Activated CD4-positive, alpha-beta memory T cell treated with anti-CD3 and anti-CD28 coated beads, Interleukin-2, amount 10 ng/mL, durations not matched to agents 7 days and 5 days (primary cell): Measurements from ENCODE around the gene HESX1. TPM values are rescaled to one million over a fixed set of nuclear protein-coding genes. Genes with fewer than 3 reads are reported as not detected.

ENCODE experiments used
- CTCF ChIA-PET: fragments of 350-600 bp; sonication (Branson Sonifier 250); formaldehyde crosslinking; loops from one replicate; lab custom pipeline; 2021; ENCODE audit warnings: antibody characterized with exemption, inconsistent platforms; lab: Charles Lee
- POLR2A ChIA-PET: fragments of 350-600 bp; sonication (Branson Sonifier 250); formaldehyde crosslinking; loops from one replicate; lab custom pipeline; 2021; ENCODE audit warnings: antibody characterized with exemption; lab: Charles Lee
- DNase-seq: peaks from one replicate; pipeline ENCODE4 v3.0.0-alpha.2; 2020
- H3K27ac Mint-ChIP-seq: one replicate; pipeline ENCODE4 v1.8.0; 2021; ENCODE audit warnings: mild to moderate bottlenecking, mixed read lengths
- H3K27me3 Mint-ChIP-seq: one replicate; pipeline ENCODE4 v1.8.0; 2021; ENCODE audit warnings: mixed read lengths
- H3K36me3 Mint-ChIP-seq: one replicate; pipeline ENCODE4 v1.8.0; 2021; ENCODE audit warnings: low read depth, mixed read lengths
- H3K4me1 Mint-ChIP-seq: one replicate; pipeline ENCODE4 v1.8.0; 2021; ENCODE audit warnings: mixed read lengths
- H3K4me3 Mint-ChIP-seq: one replicate; pipeline ENCODE4 v1.8.0; 2021; ENCODE audit warnings: mild to moderate bottlenecking, mixed read lengths
- H3K9me3 Mint-ChIP-seq: one replicate; pipeline ENCODE4 v1.8.0; 2021; ENCODE audit warnings: mixed read lengths
- total RNA-seq, 2 experiments: library from RNA; stranded (reverse); gene quantifications; one replicate each; pipeline ENCODE4 v1.2.3, GENCODE V29; 2021

HESX1 gene
- total RNA-seq, 2 experiments from 2014 or later, result 0.23 to 0.98 TPM

- Mint-ChIP-seq H3K4me1 (no peaks in the 10 kb centered on the region), H3K4me3 (no peak overlapping the region), H3K27me3 (peaks cover 40% of the 10 kb centered on the region), H3K36me3 (no peaks in the 10 kb centered on the region), H3K9me3 (no peaks in the 10 kb centered on the region), H3K27ac (no peak overlapping the region)
- CTCF ChIA-PET, result no interaction called here
- no peak for DNase-seq
- POLR2A ChIA-PET, result no interaction called here
Measured at GRCh38 chr3:57151749-57152148, 48.0 kb downstream of the HESX1 start.

GRCh38 chr3:57151021-57151449 lies 48.7 kb downstream of the HESX1 start:
- H3K27me3 Mint-ChIP-seq, result peaks cover 39% of the 10 kb centered on the region
- no peaks in the 10 kb centered on the region for H3K36me3 Mint-ChIP-seq
- H3K4me1 Mint-ChIP-seq, result no peaks in the 10 kb centered on the region
- H3K4me3 Mint-ChIP-seq, result no peak overlapping the region
- H3K9me3 Mint-ChIP-seq, result no peaks in the 10 kb centered on the region
- no peak for DNase-seq
- no peak overlapping the region for H3K27ac Mint-ChIP-seq
- ChIA-PET POLR2A (no interaction called here), CTCF (no interaction called here)

- H3K27ac Mint-ChIP-seq, result no peak overlapping the region
- H3K4me1 Mint-ChIP-seq, result no peaks in the 10 kb centered on the region
- DNase-seq, result no peak
- H3K4me3 Mint-ChIP-seq, result no peak overlapping the region
- POLR2A ChIA-PET, result no interaction called here
- H3K9me3 Mint-ChIP-seq, result no peaks in the 10 kb centered on the region
- CTCF ChIA-PET, result no interaction called here
- peaks cover 39% of the 10 kb centered on the region for H3K27me3 Mint-ChIP-seq
- no peaks in the 10 kb centered on the region for H3K36me3 Mint-ChIP-seq
Measured at GRCh38 chr3:57150113-57150581, 49.6 kb downstream of the HESX1 start.

Other genes starting within 250 kb of the HESX1 start
- not detected for gene SPATA12, start 139.3 kb downstream of the HESX1 start, total RNA-seq
- gene IL17RD, start 34.6 kb downstream of the HESX1 start, total RNA-seq, result under 1 TPM in 1 of 2 experiments, not detected in 1; 0.05 TPM
- gene APPL1, start 27.8 kb upstream of the HESX1 start, total RNA-seq, result 10 to 100 TPM; 32.5 to 33.2 TPM
- not detected for gene ASB14, start 92.7 kb upstream of the HESX1 start, total RNA-seq